ENCODE measurements around the gene NEDD4L.

The NEDD4L gene

DNA sequence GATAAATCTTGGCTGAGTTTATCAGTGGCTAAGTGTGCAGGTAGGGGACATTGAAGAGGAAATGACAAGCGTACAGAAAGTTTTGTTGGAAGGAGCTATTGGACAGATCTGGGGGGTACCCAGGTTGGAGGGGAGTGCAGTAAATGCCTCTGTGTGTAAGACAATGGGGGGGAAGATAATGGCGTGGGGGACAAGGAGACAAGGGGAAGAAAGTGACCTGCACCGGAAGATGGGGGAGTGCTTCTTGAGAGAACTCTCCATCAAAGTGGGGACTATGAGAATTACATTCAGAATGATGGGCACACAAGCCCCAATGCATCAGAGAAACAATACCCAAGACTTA, 394.9 kb downstream of the NEDD4L start:
- no peak for DNase-seq

DNA sequence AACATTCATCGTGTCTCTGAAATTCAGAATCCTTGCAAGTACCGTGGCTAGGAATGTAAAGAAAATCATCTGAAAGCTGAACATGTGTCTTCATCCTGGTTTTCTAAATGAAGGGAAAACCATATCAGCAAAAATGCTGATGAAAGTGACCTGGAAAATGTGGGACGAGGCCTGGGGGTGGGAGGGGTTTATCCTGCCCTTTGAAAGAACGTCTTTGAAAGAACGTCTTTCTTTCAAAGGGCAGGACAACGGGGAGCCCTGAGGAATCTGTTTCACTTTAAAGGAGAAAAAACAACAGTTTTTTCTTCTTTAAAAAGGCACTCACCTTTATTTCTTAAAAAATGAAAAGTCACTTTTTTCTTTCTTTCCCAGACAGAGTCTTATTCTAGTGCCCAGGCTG, 399.6 kb downstream of the NEDD4L start:
- no peak for DNase-seq

- DNase-seq, result no peak
These were observed 402.5 kb downstream of the NEDD4L start for GRCh38 chr18:58446391-58447060.

GRCh38 chr18:58447402-58448095, 403.5 kb downstream of the NEDD4L start:
- no peak for DNase-seq

GRCh38 chr18:58449464-58449863, 405.4 kb downstream of the NEDD4L start:
- no peak for DNase-seq

All from activated CD4-positive, alpha-beta T cell treated with anti-CD3 and anti-CD28 coated beads, Interleukin-10, Interleukin-2, amounts not matched to agents 100 ng/mL and 50 ng/mL, durations not matched to agents 16 hours and 8 hours (primary cell).